ENCODE measurements around the gene RNF41. TPM values are rescaled to one million over a fixed set of nuclear protein-coding genes. Genes with fewer than 3 reads are reported as not detected.

Gene RNF41
- polyA plus RNA-seq, 3 donors, result 15.3 to 51.7 (median 26.7) TPM

DNA sequence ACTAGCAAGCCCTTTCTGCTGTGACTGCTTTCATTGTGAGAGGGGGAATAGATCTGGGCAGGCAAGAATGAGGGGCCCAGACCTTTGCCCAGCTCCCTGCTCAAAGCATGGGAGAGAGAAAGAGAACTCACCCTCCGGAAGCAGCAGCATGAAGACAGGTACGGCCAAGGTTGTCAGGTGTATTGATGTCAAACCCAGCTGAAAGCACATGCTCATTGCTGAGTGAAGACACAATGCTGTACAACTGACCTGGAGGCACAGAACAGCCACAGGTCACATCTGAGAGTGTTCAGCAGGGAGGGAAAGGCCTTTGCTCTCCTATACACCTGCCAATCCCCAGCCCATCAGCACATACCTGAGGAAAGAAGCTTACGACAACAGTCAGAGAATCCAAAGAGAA lies 30.9 kb upstream of the RNF41 start:
- 88 to 94% (median 89%) methylated on average over 3 of the region's 3 CpGs for WGBS, 3 donors
- no peak overlapping the region for H3K27ac ChIP-seq (ENCODE audit: low read depth, low read length)

DNA sequence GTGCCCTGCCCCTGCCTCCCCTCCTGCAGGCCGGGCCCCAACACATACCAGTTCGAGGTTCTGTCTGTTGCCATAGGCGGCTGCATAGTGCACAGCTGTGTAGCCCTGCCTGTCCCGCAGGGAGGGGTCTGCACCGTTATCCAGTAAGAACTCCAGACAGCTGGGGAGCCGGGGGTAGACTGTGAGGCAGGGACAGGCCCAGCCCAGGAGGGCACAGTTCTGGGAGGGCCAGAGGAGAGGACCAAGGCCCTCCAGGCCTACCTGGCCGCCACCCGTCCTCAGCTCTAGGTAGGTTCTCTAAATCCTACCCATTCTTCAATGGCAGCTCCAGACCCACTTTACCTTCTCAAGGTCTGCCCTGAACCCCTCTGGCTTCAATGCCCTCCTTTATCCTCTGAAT lies 27.0 kb upstream of the RNF41 start:
- 89 to 94% (median 92%) methylated on average over 7 to 8 of the region's 8 CpGs for WGBS, 3 donors
- no peak overlapping the region for H3K27ac ChIP-seq (ENCODE audit: low read depth, low read length)

DNA sequence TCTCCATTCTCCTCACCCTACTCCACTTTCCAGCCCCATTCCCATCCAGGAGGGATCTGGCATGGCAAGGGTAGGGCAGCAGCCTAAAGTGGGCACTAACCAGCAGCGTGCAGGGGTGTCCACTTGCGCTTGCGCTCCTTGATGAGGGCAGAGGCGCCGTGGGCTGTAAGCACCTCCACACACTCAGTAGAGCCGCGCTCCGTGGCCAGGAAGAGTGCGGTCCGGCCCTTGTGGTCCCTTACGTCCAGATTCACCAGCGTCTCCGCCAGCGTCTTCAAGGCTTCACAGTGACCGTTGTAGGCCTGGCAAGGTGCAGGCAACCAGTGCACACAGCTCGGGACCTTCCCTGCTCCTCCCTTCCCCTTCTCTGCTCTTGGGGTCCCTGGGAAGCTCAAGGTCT lies 26.2 kb upstream of the RNF41 start:
- WGBS, 3 donors, result 93 to 95% (median 94%) methylated on average over 16 of the region's 16 CpGs
- H3K27ac ChIP-seq (ENCODE audit: low read depth, low read length), result no peak overlapping the region

DNA sequence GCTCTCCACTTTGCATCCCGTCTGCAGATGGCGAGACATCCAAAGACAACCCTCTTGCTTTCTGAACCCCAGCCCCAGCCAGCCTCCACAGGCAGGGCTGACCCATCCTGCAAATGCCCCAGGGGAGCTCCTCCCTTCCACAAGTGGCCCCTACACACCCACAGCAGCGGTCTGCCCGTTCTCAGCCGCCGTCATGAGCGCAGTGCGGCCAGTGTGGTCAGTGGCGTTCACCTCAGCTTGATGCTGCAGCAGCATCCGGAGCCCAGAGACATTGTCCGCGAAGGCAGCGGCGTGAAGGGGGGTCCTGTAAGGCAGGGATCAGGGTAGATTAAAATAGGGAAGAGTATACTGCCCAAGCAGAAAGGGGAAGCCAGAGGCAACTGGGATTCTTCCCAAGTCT lies 22.8 kb upstream of the RNF41 start:
- 92% methylated on average over 14 of the region's 14 CpGs for WGBS, 3 donors
- no peak overlapping the region for H3K27ac ChIP-seq (ENCODE audit: low read depth, low read length)

DNA sequence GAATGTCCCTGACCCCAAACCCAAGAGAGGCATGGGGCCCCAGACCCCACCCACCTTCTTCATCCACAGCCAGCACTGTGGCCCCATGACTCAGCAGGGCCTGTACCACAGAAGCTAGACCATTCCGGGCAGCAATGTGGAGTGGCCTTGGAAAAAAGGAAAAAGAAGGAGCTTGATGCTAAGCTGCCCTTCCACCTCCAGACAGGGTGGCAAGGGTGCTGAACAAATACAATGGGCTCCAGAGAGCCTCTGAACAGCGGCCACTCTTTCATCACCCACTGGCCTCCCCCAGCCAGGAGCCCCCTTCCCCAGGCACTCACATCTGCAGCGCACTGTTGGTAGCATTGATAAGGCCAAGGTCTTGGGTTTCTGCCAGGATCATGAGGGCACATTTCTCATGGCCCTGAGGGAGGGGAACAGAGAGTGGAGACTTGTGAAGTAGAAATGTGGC lies 22.0 kb upstream of the RNF41 start:
- WGBS, 3 donors, result 23 to 75% (median 68%) methylated on average over 3 of the region's 3 CpGs
- H3K27ac ChIP-seq (ENCODE audit: low read depth, low read length), result no peak overlapping the region

DNA sequence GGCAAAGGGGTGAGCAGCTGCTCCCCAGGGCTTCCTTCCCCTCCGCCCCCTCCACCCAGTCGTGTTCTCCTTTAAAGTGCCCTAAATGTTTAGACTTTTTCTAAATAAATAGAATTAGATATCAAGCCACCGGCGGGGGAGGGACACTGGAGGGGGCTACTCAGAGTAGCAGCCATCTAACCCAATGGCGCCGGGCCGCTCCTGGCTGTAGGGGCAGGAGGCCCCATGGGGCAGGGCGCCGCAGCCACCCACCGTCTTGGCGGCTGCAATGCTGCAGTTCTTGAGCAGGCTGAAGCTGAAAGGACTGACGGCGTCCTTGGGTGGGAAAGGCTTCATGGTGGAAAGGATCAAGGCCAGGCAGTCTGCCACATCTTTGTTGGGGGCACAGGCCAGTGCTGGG lies 21.3 kb upstream of the RNF41 start:
- whole genome bisulfite sequencing, 3 donors, result 68 to 91% (median 88%) methylated on average over 13 of the region's 13 CpGs

DNA sequence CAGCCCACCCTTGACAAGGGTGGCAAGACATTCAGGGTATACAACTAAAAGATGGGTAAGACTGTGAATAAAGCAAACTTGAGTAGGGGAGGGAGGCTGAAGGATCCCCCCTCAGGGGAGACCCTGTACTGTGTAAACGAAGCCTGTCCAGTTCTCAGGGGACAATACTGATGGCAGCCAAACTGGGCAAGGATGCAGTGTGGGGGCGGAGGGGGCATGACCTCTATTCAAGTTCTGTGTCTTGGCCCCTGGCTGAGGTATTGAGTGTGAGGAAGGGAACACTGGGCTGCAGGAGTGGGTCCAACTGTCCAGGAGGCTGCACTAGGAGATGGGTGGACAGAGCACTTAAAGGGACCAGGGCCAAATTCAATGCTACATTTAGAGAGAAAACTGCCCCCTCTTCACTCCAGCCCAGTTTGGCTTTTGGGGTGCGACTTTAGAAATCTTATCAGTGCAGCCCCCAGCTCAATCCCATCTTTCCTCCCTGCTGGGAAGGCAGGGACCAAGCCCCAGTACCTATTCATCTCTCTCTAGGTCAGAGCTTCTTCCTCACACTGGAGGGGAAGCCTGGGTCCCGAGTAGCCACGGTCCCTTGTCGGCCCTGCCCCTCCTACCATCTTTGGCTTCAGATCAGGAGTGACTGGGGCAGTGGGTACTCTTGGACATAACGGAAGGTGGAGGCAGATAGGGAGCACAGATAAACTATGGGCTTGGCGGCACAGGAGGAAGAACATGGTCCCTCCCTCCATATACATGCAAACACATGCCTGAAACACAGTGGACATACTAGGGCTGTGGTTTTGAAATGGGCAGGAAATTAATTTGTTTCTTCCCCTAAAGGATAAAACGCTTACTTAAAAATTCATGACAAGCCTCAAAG lies 19.9 kb upstream of the RNF41 start:
- WGBS, 3 donors, result 75 to 83% (median 76%) methylated on average over 9 of the region's 9 CpGs
- H3K27ac ChIP-seq (ENCODE audit: low read depth, low read length), result no peak overlapping the region

More for the DNA sequence above, 21.3 kb upstream of the RNF41 start:
- no peak overlapping the region for H3K27ac ChIP-seq (ENCODE audit: low read depth, low read length)

DNA sequence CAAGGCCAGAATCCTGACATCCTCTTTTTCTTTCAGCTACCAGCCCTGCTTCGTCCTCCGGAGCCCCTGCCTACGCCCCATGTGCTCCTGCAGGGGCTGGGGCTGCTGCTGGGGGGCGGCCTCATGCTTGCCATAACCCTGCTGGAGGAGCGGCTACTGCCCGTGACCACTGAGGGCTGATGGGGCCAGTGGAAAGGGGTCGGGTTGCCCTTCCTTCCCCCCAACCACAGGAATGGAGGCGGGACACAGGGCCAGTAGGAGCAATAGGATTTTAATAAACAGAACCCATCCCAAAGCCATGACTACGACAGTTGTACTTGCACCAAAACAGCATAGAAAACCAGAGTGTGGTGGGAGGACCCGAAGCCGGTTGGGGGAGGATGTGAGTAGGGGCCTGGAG lies 15.8 kb upstream of the RNF41 start:
- 68 to 87% (median 77%) methylated on average over 11 of the region's 11 CpGs for WGBS, 3 donors

DNA sequence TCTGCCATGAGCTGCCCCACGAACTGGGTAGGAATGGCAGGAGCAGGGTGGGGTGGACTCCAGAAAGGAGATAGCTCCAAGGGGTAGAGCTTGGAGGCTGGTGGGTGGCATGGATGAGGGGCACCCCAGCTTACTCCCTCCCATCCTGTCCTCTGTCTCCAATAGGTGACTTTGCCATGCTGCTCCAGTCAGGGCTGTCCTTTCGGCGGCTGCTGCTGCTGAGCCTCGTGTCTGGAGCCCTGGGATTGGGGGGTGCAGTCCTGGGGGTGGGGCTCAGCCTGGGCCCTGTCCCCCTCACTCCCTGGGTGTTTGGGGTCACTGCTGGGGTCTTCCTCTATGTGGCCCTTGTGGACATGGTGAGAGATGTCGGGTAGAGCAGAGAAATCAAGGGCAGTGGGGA lies 15.3 kb upstream of the RNF41 start:
- no peak overlapping the region for H3K27ac ChIP-seq (ENCODE audit: low read depth, low read length)
- 52 to 69% (median 64%) methylated on average over 5 of the region's 5 CpGs for WGBS, 3 donors

More for the DNA sequence above, 15.8 kb upstream of the RNF41 start:
- no peak overlapping the region for H3K27ac ChIP-seq (ENCODE audit: low read depth, low read length)

DNA sequence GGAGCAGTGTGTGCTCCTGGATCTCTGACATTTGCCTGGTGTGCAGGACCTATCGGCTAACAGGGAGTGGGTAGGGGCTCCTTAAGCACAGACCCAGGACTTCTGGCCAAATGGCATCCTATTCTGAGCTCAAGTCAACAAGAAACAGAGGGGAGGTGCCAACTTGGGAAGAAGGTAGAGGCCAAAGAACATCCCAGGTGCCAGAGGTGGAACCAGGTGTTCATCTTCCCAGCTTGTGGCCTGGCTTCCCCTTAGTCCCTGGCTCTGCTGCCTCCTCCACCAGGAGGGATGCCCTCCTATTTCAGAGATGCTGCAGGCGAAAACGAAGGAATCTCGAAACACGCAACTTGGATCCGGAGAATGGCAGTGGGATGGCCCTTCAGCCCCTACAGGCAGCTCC lies 14.4 kb upstream of the RNF41 start:
- whole genome bisulfite sequencing, 3 donors, result 69 to 95% (median 90%) methylated on average over 6 of the region's 6 CpGs
- H3K27ac ChIP-seq (ENCODE audit: low read depth, low read length), result no peak overlapping the region

DNA sequence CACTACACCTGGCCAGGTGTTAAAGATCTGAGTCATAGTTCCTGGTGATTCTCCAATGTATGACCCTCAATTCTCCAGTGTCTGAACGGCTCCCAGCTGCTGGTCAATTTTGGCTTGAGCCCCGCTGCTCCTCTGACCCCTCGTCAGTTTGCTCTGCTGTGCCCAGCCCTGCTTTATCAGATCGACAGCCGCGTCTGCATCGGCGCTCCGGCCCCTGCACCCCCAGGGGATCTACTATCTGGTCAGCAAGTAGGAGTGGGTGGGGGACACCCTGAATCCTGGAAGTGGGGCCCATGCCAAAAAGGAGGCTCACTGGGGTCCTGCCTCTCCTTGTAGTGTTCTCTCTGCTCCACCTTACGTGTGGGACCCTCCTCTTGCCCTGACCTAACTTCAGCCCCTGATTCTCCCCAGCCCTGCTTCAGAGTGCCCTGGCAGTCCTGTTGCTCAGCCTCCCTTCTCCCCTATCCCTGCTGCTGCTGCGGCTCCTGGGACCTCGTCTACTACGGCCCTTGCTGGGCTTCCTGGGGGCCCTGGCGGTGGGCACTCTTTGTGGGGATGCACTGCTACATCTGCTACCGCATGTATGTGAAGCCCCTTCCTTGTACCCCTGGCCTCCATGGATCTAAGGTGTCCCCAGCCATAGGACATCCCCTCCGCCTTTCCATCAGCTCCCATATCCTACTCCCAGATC lies 13.2 kb upstream of the RNF41 start:
- WGBS, 3 donors, result 56 to 74% (median 70%) methylated on average over 16 of the region's 16 CpGs
- H3K27ac ChIP-seq (ENCODE audit: low read depth, low read length), result no peak overlapping the region

DNA sequence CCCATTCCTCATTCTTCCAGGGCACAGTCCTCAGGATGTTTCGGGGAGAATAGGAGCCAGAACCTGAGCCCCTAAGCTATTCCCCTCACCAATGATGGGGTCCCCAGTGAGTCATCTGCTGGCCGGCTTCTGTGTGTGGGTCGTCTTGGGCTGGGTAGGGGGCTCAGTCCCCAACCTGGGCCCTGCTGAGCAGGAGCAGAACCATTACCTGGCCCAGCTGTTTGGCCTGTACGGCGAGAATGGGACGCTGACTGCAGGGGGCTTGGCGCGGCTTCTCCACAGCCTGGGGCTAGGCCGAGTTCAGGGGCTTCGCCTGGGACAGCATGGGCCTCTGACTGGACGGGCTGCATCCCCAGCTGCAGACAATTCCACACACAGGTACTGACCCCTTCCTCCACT lies 9.5 kb upstream of the RNF41 start:
- WGBS, 3 donors, result 50 to 93% (median 91%) methylated on average over 11 of the region's 11 CpGs
- no peak overlapping the region for H3K27ac ChIP-seq (ENCODE audit: low read depth, low read length)

DNA sequence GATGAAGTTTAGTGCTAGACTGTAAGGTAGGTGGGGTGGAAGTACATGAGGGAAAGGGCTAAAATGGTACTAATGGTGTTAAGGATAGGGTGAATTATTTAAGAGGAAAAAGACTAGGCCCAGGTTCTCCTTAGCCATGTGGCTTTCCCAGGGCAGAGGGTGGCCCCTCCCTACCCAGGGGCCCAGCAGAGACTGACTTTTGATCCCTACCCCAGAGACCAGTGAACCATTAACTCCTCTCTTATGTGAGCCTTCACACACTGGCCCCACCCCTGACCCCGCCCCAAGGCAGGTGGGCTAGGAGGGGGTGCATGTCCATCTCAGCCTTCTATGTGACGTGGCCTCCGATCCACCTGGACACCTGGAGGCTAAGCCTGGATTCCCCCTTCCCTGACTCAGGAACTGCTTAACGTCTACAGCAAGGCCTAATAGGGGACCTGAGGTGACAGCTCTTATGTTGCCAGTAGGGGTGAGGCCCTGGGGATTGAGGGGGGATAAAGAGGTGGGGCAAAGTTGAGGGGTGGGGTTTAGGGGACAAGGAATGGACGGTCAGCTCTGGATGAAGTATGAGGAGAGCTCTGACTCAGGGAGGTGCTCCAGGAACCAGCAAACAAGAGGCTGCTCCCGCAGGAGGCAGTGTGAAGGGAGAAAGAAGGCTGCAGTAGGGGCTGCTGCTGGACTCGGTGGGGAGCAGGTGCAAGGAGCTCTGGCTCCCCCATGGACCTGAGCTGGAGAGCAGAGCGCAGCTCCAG lies 8.9 kb upstream of the RNF41 start:
- no peak overlapping the region for H3K27ac ChIP-seq (ENCODE audit: low read depth, low read length)
- 30 to 83% (median 76%) methylated on average over 8 of the region's 8 CpGs for WGBS, 3 donors

DNA sequence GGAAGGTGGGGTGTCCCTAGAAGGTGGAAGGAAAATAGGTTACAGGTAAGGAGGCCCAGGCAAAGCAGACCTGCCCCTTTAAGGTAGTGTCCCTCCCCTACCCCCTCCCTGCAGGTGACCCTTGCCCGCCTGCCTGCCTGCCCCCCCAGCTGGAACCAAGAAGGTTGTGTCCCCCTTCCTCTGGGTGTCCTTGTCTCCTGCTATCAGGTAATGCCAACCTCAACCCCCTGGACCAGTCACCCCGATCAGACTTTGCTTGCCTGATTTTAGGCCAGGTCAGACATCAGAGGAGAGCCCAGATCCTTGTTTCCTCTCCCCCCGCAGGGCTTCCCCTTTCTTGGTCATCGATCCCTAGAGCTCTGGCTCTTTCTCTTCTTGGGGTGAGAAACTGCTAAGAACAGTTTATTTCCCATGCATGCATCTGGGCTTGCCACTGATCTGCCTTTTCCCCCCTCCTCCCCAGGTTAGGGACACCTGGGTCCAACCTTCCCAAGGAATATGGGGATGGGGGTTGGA lies 8.3 kb upstream of the RNF41 start, which contains the start of gene SLC39A5:
Gene SLC39A5 (plus strand): TSS at position 136 of the 516 bp plus-strand sequence. CDS start 1,224 bp downstream, outside the sequence.
- H3K27ac ChIP-seq (ENCODE audit: low read depth, low read length), result no peak within 1 kb of the TSS
- WGBS, 3 donors, result 29 to 64% (median 62%) methylated on average over 4 of the region's 4 CpGs

DNA sequence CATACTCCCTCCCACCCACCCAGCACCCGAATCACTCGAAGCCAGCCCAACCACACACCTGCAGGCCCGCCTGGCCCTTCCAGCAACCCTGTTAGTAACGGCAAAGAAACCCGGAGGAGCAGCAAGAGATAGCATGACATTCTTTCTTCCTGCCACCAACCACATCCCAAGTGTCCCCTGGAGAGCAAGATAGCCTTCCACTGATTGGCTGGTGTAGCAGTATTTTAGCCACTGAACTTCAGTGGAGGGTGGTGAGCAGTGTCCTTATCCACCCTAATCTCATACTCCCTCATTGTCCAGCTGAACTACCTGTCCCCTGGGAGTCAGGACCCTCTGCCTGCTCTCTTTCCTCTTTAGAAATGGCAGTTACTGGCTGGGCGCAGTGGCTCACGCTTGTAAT lies 7.4 kb upstream of the RNF41 start:
- 73 to 92% (median 88%) methylated on average over 7 of the region's 7 CpGs for WGBS, 3 donors
- H3K27ac ChIP-seq (ENCODE audit: low read depth, low read length), result no peak overlapping the region

DNA sequence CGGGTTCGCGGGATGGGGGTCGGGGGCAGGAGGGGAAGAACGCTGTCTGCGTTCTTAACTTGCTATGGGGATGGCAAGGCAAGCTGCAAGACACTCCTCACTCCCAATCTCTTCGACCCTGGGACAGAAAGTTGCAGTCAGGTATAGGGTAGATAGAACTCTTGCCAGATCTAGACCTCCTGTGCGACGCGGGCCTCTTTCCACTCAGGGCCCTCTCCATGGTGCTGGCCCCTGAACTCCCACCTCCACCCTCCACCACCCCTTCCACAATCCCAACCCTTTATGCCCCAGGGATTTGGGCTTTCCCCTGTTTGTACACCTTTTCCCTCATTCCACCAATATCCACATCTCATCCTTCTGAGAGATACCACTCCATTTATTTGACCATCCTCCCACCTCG lies 3.2 kb upstream of the RNF41 start:
- no peak overlapping the region for H3K27ac ChIP-seq (ENCODE audit: low read depth, low read length)

DNA sequence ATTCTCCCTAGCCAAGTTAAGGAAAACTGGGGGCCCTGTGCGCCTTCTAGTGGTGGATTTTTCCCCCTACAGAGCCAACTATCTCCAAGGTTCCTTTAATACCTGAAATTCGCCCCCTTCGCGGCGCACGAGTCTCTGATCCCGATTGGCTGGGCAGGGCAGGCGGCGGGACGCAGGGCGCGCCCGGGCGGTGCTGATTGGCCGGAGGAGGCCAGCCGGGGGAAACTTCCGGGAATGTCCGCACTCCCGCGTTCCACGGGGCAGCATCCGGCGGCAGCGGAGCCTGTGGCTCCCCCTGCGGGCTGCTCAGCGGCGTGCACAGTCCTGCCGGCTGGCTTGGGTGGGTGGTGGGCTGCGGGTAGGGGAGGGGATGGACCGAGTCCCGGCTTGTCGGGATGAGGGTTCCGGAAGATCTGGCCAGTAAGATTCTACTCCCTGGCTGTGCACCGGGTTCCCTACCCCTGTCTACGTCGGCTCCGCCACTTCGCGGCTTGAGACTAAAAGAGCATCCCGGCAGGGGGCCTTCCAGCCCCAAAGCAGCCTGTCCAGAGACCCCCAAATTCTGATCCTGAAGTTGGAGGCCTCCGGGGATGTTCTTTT lies 2.5 kb upstream of the RNF41 start, which contains the start of gene NABP2:
Gene NABP2 (plus strand): TSS at position 241 of the 600 bp plus-strand sequence. CDS start 515 bp downstream, outside the sequence.
- H3K27ac ChIP-seq (ENCODE audit: low read depth, low read length), result peak within 1 kb of the TSS; percentile 53
- 1% methylated on average over 41 of the region's 41 CpGs for WGBS, 3 donors

More for the DNA sequence above, 3.2 kb upstream of the RNF41 start:
- 56 to 78% (median 72%) methylated on average over 11 of the region's 11 CpGs for WGBS, 3 donors

DNA sequence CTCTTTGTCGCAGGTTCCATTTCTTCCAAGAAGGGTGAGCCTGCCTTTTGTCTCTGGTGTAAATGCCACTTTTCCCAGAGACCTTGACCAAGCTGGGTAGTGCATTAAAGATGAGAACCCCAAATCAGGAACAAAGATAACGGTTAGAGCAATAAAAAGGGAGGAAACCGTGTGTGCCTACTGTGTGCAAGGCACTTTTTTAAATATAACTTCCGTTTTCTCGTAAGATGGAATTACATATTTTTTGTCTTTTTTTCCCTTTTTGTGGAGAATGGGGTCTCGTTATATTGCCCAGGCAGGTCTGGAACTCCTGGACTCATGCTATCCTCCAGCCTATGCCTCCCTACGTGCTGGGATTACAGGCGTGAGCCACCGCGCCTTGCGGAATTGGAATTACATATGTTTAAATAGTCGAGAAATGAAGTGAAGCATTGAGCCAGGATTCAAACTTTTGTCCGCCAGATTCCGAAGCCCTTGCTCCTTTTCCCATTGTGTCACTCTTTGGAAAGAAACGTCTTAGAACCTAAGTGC lies 1.9 kb upstream of the RNF41 start:
- WGBS, 3 donors, result 19 to 24% (median 22%) methylated on average over 15 of the region's 15 CpGs
- H3K27ac ChIP-seq (ENCODE audit: low read depth, low read length), result no peak overlapping the region
